Endothelial cell of umbilical vein (primary cell): ENCODE results near the gene CPNE7. TPM values are rescaled to one million over a fixed set of nuclear protein-coding genes. Genes with fewer than 3 reads are reported as not detected.

Source experiments
- BruUV-seq: library from RNA; stranded (reverse); fragments of 400-500 nt; replicated peaks from 2 replicates; lab custom pipeline; 2021; lab: Mats Ljungman, UMichigan
- CTCF ChIA-PET: fragments of 300-600, 350-600 bp; sonication (Branson Sonifier 250); formaldehyde crosslinking; loops from one replicate; lab custom pipeline; 2021; ENCODE audit warnings: antibody characterized with exemption, inconsistent platforms; lab: Charles Lee
- POLR2A ChIA-PET: fragments of 300-600, 350-600 bp; sonication (Branson Sonifier 250); formaldehyde crosslinking; loops from one replicate; lab custom pipeline; 2021; ENCODE audit warnings: antibody characterized with exemption, inconsistent platforms; lab: Charles Lee
- DNase-seq: peaks from one replicate; pipeline ENCODE4 v3.0.0-alpha.2; 2011; ENCODE audit warnings: low read depth, low spot score
- FAIRE-seq: peaks from 2 replicates; lab custom pipeline; 2011; peaks lifted over from hg19 to GRCh38; lab: Jason Lieb, UNC
- H2AFZ ChIP-seq: 2 replicates; pipeline ENCODE4 v1.6.0; 2012; ENCODE audit warnings: low read depth, low read length, control low read depth, inconsistent platforms
- H3K27ac ChIP-seq: 2 replicates; pipeline ENCODE4 v1.5.1; 2011; ENCODE audit warnings: low read depth, mild to moderate bottlenecking, control low read depth, low read length, moderate library complexity; ENCODE audit not compliant: insufficient read depth
- H3K27me3 ChIP-seq, 2 experiments: 2 replicates each; pipeline versions ENCODE4 v1.6.0 to v1.6.1; 2011; ENCODE audit warnings: low read length in 2 of 2, mixed read lengths in 1 of 2; ENCODE audit not compliant: control insufficient read depth in 2 of 2, insufficient read depth in 2 of 2
- H3K36me3 ChIP-seq, 2 experiments: 2 replicates in 1 of 2; 3 replicates in 1 of 2; pipeline ENCODE4 v1.5.1; 2011; ENCODE audit warnings: low read length in 2 of 2, mild to moderate bottlenecking in 1 of 2, moderate library complexity in 1 of 2; ENCODE audit not compliant: control insufficient read depth in 2 of 2, insufficient read depth in 2 of 2; ENCODE audit errors: extremely low read depth in 1 of 2
- H3K4me1 ChIP-seq: 3 replicates; pipeline ENCODE4 v1.5.1; 2011; ENCODE audit warnings: mild to moderate bottlenecking, low read length; ENCODE audit not compliant: control insufficient read depth, insufficient read depth; ENCODE audit errors: extremely low read depth
- H3K4me2 ChIP-seq: 2 replicates; pipeline ENCODE4 v1.6.1; 2011; ENCODE audit warnings: low read length, control low read depth, mixed read lengths; ENCODE audit not compliant: insufficient read depth
- H3K4me3 ChIP-seq, 3 experiments: fragments of 200-600 bp in 1 of 3; sonication (generic), shearing (Covaris generic) in 1 of 3; replicated peaks in 1 of 3; 2 replicates each; pipeline ENCODE4 v1.5.1; 2011 to 2016; ENCODE audit warnings: control low read depth in 3 of 3, low read length in 3 of 3, mild to moderate bottlenecking in 2 of 3, inconsistent platforms in 1 of 3, low read depth in 1 of 3, moderate library complexity in 1 of 3; ENCODE audit not compliant: insufficient read depth in 1 of 3
- H3K79me2 ChIP-seq: 2 replicates; pipeline ENCODE4 v1.6.0; 2012; ENCODE audit warnings: low read length, inconsistent platforms; ENCODE audit not compliant: control insufficient read depth, insufficient read depth
- H3K9ac ChIP-seq: replicated peaks from 2 replicates; pipeline ENCODE3; 2011; ENCODE audit warnings: low read length, control low read depth; ENCODE audit not compliant: insufficient read depth; ENCODE audit errors: extremely low read depth
- H3K9me1 ChIP-seq: replicated peaks from 3 replicates; pipeline ENCODE4 v1.6.0; 2011; ENCODE audit warnings: mild to moderate bottlenecking, low read length; ENCODE audit not compliant: control insufficient read depth, insufficient read depth; ENCODE audit errors: extremely low read depth
- H3K9me3 ChIP-seq: replicated peaks from 2 replicates; pipeline ENCODE4 v1.5.1; 2012; ENCODE audit warnings: low read length, inconsistent platforms; ENCODE audit not compliant: control insufficient read depth, insufficient read depth
- H4K20me1 ChIP-seq: replicated peaks from 2 replicates; pipeline ENCODE3; 2011; ENCODE audit warnings: mild to moderate bottlenecking, low read length; ENCODE audit not compliant: control insufficient read depth, insufficient read depth; ENCODE audit errors: extremely low read depth
- CTCF ChIP-seq, 2 donors: IDR thresholded peaks; 1 replicate in 1 of 2; 2 replicates in 1 of 2; pipeline ENCODE4 v1.5.1; 2011; ENCODE audit warnings: low read length in 2 of 2, mild to moderate bottlenecking in 2 of 2, moderate library complexity in 2 of 2, control low read depth in 1 of 2, inconsistent platforms in 1 of 2, low read depth in 1 of 2; ENCODE audit not compliant: insufficient read depth in 1 of 2; ENCODE audit errors: extremely low read depth in 1 of 2
- EZH2 ChIP-seq: IDR thresholded peaks from 2 replicates; pipeline ENCODE4 v1.6.1; 2012; ENCODE audit warnings: borderline replicate concordance, low read depth, mild to moderate bottlenecking, moderate library complexity, low read length, inconsistent platforms; ENCODE audit not compliant: severe bottlenecking
- FOS ChIP-seq: IDR thresholded peaks from 2 replicates; pipeline ENCODE4 v1.6.1; 2011; ENCODE audit warnings: mild to moderate bottlenecking, low read length, moderate library complexity, borderline replicate concordance; ENCODE audit not compliant: insufficient read depth
- GATA2 ChIP-seq: IDR thresholded peaks from 2 replicates; pipeline ENCODE4 v1.7.0; 2011; ENCODE audit warnings: low read depth, mild to moderate bottlenecking, moderate library complexity, mixed read lengths, low read length; ENCODE audit not compliant: insufficient read length, insufficient read depth
- JUN ChIP-seq: IDR thresholded peaks from 2 replicates; pipeline ENCODE4 v1.6.1; 2011; ENCODE audit warnings: borderline replicate concordance, low read depth; ENCODE audit not compliant: insufficient read length, insufficient read depth
- MAX ChIP-seq: IDR thresholded peaks from 2 replicates; pipeline ENCODE4 v1.6.1; 2011; ENCODE audit not compliant: insufficient read depth, insufficient read length
- MYC ChIP-seq: IDR thresholded peaks from one replicate; pipeline ENCODE4 v1.6.1; 2011; ENCODE audit warnings: mild to moderate bottlenecking, low read depth, low read length
- POLR2A ChIP-seq: IDR thresholded peaks from 2 replicates; pipeline ENCODE4 v1.6.1; 2012; ENCODE audit warnings: low read depth, mild to moderate bottlenecking, control low read depth, low read length
- POLR2AphosphoS5 ChIP-seq: IDR thresholded peaks from 2 replicates; pipeline ENCODE4 v1.6.1; 2012; ENCODE audit warnings: low read depth, mild to moderate bottlenecking, control low read depth, low read length, moderate library complexity; ENCODE audit not compliant: insufficient read depth
- dilution Hi-C: fragments of 300-500 bp; cut with MboI; formaldehyde crosslinking; loops from one replicate; pipeline ENCODE4 v1.15.0; 2019; ENCODE audit warnings: low sequenced_read_pairs; ENCODE audit not compliant: extremely low pct_ligation_motif_present
- intact Hi-C: fragments of 100-400 bp; cut with micrococcal nuclease; formaldehyde crosslinking; loops from one replicate; pipeline ENCODE4 v1.10.0; 2022
- polyA plus RNA-seq, 4 experiments: library from polyadenylated mRNA; depleted of rRNA in 3 of 4; stranded (reverse) in 3 of 4; unstranded in 1 of 4; fragments of >200 nt; gene quantifications; 2 replicates each; pipeline versions ENCODE4 v1.2.1 to v1.2.3, GENCODE V29; 2011 to 2012; ENCODE audit warnings: missing spikeins in 1 of 4
- total RNA-seq: library from RNA; stranded (reverse); gene quantifications from 2 replicates; pipeline ENCODE4 v1.2.3, GENCODE V29; 2021

Gene CPNE7
- total and polyA plus RNA-seq, 2 donors (not counting 3 experiments of a cell fraction or from before 2014, with no cell fraction given) = 2.0 to 5.9 TPM

- FAIRE-seq = no peak
- H3K27ac ChIP-seq = no peak overlapping the region
- H3K4me2 ChIP-seq = no peak overlapping the region
- ChIA-PET POLR2A (no interaction called here), CTCF (interaction anchor here (2.5 kb wide), 1 partner anchor 10 kb away, joined by 10 read pairs; no protein-coding TSS in a partner anchor)
- TF ChIP-seq MYC = no peak
- no peak for TF ChIP-seq CTCF (IDR thresholded peaks at IDR 0.05; ENCODE audit: extremely low read depth in 1 of 2, insufficient read depth in 1 of 2, low read depth in 1 of 2, low read length in 2 of 2)
- TF ChIP-seq POLR2AphosphoS5 = no peak
- TF ChIP-seq FOS = no peak
- TF ChIP-seq JUN = no peak
- TF ChIP-seq EZH2 = no peak
- TF ChIP-seq GATA2 = no peak
- TF ChIP-seq MAX = no peak
- no peak for TF ChIP-seq POLR2A
- H3K36me3 ChIP-seq = no peaks in the 10 kb centered on the region
- no peak for DNase-seq
- no TSS peak for BruUV-seq
- H3K9me3 ChIP-seq = no peaks in the 10 kb centered on the region
- H3K4me1 ChIP-seq = peaks cover 11% of the 10 kb centered on the region
- no peaks in the 10 kb centered on the region for H3K27me3 ChIP-seq
- H3K79me2 ChIP-seq = no peaks in the 10 kb centered on the region
- H2AFZ ChIP-seq = no peak overlapping the region
- H4K20me1 ChIP-seq = no peaks in the 10 kb centered on the region
- intact Hi-C loops (no loop called here), dilution Hi-C loops (no loop called here)
- H3K9me1 ChIP-seq = no peaks in the 10 kb centered on the region
- no peak overlapping the region for H3K9ac ChIP-seq
- no peak overlapping the region for H3K4me3 ChIP-seq
Observed at GRCh38 chr16:89605186-89605970, 29.8 kb downstream of the CPNE7 start.
